Activated T-helper 1 cell treated with Interleukin-2 at 50 U/mL for 16 hours (primary cell): ENCODE data around the gene PLAA.
"Not testable (repeated sequence)": the region's sequence is repeated elsewhere in the genome, so short reads cannot be mapped to it uniquely, and the experiment has no call there.

Source experiments
- DNase-seq: peaks from one replicate; pipeline ENCODE4 v3.0.0-alpha.2; 2020; ENCODE audit warnings: low read depth

The PLAA gene

DNA sequence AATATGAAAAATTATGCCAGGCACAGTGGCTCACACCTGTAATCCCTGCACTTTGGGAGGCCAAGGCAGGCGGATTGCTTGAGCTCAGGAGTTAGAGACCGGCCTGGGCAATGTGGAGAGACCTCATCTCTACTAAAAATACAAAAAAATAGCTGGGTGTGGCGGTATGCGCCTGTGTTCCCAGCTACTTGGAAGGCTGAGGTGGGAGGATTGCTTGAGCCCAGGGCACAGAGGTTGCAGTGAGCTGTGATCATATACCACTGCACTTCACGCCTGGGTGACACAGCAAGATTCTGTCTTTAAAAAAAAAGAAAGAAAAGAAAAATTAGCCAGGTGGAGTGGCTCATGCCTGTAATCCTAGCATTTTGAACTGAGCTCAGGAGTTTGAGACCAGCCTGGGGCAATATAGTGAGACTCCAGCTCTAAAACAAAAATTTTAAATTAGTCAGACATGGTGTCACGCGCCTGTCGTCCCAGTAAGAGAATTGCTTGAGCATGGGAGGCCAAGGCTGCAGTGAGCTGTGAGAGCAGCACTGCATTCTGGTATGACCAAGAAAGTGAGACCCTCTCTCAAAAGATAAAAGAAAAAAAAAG is 18.0 kb downstream of the PLAA start:
- no peak for DNase-seq

- no peak for DNase-seq
These were observed 21.4 kb downstream of the PLAA start for GRCh38 chr9:26925609-26926008.

DNA sequence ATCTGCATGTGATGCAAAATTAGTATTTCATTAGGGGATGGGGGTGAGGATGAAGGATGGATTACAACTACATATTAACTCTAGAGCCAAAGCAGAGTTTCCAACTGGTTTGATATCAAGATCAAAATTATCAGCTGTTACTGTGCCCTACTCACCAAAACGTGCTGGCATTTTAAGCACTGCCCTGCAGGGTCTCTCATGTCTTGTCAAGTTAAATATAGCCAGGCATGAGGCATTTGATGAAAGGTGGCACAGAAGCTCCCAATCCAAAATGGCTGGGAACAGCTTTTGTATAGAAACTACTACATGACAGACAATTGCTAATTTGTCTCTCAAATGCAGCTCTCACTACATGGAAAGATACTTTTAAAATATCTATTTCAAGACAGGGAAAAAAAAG is 27.3 kb downstream of the PLAA start:
- no peak for DNase-seq

- no peak for DNase-seq
These were observed 33.8 kb downstream of the PLAA start for GRCh38 chr9:26913138-26913668.

GRCh38 chr9:26904671-26905070 is 42.4 kb downstream of the PLAA start:
- DNase-seq, result no peak

GRCh38 chr9:26904070-26904469 is 43.0 kb downstream of the PLAA start:
- no peak for DNase-seq

- DNase-seq, result no peak
These were observed 53.9 kb downstream of the PLAA start for GRCh38 chr9:26893030-26893676.

- DNase-seq, result peak; percentile 82
These were observed 54.6 kb downstream of the PLAA start, which contains the start of gene CAAP1 for GRCh38 chr9:26892251-26893029. Gene CAAP1, minus strand, starts transcription at chr9:26892802. Its CDS starts 87 bp downstream, at chr9:26892715.

DNA sequence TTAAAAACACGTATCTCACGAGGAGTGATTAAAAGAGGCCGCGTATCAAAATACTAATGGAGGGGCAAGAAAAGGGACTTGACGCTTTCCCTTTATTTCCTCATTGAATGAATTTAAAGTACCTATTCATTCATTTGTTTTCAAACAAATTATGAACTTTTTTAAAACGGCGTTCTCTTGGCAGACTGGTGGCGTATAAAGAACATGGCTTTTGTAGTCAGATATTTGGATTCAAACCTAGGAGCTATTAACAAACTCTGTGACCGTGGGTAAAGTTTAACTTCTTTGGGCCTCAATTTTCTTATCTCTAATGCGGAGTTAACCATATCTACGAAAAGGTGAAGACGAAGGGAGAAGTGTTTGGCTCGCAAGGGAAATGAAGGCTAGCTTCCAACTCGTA is 55.3 kb downstream of the PLAA start:
- DNase-seq, result no peak

- DNase-seq, result no peak
These were observed 58.8 kb downstream of the PLAA start for GRCh38 chr9:26888271-26888670.

DNA sequence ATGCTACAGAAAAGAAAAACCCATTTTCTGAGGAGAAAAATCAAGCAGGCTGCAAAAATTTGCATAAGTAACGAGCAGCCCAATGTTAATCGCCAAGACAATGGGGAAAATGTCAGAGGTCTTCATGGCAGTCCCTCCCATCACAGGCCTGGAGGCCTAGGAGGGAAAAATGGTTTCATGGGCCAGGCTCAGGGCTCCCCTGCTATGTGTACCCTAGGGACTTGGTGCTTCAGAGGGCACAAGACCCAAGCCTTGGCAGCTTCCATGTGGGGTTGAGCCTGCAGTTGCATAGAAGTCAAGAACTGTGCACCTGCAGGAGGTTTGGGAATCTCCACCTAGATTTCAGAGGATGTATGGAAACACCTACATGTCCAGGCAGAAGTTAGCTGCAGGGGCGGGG is 64.9 kb downstream of the PLAA start:
- DNase-seq, result no peak

DNA sequence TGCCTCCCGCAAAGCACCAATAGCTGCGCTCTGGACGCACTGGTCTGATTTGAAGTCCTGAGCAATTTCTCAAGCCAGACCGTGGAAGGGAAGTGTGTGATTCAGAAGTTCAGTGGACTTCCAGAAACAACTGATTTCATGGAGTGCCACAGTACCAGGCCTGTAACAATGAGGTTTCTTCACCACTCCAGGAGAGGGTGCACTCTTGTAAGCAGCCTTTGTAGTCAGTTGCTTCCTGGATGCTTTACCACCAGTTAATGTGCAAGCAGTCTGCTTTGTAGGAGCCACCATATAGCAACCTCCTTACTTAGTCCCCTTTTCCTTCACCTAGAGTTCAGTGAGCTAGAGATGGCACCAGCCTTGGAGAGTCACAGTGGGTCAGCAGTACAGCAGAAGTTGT is 66.8 kb downstream of the PLAA start:
- no peak for DNase-seq

GRCh38 chr9:26875155-26875554 is 71.9 kb downstream of the PLAA start:
- DNase-seq, result not testable (repeated sequence)

GRCh38 chr9:26870292-26870691 is 76.8 kb downstream of the PLAA start:
- no peak for DNase-seq

- no peak for DNase-seq
These were observed 84.0 kb downstream of the PLAA start for GRCh38 chr9:26863074-26863473.

DNA sequence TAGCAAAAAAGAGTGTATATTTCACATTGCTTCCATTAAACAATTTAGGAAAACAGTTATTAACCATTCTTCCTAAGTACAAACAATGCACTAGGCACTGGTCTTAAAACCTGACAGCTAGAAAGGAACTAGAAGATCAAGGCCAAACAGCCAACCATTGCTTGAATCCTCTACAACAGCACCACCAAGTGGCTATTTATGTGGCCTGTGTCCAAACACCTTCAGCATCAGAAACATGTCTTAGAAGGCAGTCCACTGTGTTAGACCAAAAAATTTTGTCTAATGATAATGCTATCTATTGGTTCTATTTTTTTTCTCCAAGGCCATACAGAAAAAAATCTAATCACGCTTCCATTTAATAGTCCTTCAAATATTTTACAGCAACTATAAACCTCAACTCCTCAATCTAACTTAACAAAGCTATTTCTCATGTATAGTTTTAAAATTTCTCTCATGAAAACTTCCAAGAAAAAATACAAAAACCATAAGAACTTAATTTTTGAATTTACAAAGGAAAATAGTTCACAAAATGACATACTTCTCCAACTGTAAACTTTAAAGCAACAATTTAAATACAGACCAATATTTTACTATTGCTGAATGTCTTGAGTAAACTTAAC is 90.5 kb downstream of the PLAA start:
- no peak for DNase-seq
